Measurements from ENCODE around the gene GABARAP.
A peak's percentile ranks its signal among the peaks of the same experiment; 100 is the strongest.

Gene GABARAP

GRCh38 chr17:7192271-7192937 is 49.8 kb downstream of the GABARAP start:
- no peaks in the 10 kb centered on the region for H3K4me1 Mint-ChIP-seq
- peaks cover 5% of the 10 kb centered on the region for H3K36me3 Mint-ChIP-seq (ENCODE audit: insufficient read depth)
- H3K27ac Mint-ChIP-seq (ENCODE audit: low read depth), result peak overlapping the region; percentile 46
- no peaks in the 10 kb centered on the region for H3K27me3 Mint-ChIP-seq
- DNase-seq (ENCODE audit: low spot score in 2 of 2) (no peak), ATAC-seq (replicated peaks; ENCODE audit: extremely low read depth, poor library complexity, severe bottlenecking) (no peak)
- no peak overlapping the region for H3K4me3 Mint-ChIP-seq
- H3K9me3 Mint-ChIP-seq, result no peaks in the 10 kb centered on the region

DNA sequence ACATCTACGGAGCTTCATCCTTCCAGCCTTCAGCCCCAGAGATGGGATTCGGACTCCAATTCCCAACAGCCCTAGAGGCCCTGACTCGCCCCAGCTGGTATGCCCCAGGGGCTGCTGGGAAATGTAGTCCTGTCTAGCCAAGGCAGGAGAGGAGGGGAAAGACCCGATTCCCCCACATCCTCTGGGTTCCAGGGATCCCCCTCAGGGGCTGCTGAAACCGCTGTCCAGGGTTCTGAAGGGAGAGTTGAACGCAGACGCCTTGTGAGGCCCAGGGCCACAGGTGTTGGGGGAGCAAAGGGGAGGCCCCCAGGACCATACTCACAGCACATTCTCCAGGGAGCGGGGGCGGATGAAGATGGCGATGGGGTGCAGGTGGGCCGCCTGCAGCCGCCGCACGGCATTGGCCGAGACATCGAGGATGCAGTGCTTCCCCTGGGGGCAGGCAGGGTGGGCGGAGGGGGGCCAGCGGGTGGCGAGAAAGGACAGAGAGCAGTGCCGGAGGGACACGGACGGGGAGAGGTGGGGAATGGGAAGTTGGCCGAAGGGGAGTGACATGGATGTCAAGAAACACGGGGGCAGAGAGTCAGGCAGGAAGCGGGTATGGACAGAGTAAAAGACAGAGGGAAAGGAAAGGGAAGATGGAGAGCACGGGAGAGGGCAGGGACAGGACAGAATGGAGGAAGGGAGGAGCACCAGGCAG is 50.5 kb downstream of the GABARAP start:
- DNase-seq (ENCODE audit: low spot score in 2 of 2) (no peak), ATAC-seq (replicated peaks; ENCODE audit: extremely low read depth, poor library complexity, severe bottlenecking) (no peak)
- Mint-ChIP-seq H3K4me3 (no peak overlapping the region), H3K36me3 (ENCODE audit: insufficient read depth) (peaks cover 5% of the 10 kb centered on the region), H3K4me1 (peaks cover under 1% of the 10 kb centered on the region), H3K9me3 (no peaks in the 10 kb centered on the region), H3K27me3 (no peaks in the 10 kb centered on the region), H3K27ac (ENCODE audit: low read depth) (peak overlapping the region; percentile 46)

DNA sequence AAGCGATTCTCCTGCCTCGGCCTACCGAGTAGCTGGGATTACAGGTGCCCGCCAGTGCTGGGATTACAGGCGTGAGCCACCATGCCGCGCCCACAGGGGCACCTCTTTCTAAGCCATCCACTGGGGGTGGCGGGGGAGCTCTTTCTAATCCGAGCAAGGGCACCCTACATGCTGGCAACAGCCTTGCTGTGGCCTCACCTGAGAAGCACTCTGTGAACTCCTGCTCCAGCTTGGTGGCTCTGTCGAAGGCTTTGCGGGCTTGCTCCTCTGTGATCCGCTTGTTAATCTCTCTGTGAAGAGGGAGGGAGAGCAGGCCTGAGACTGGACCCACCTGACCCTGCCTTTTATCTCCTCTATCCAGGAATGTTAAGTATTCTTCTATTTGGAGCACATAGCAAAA is 51.2 kb downstream of the GABARAP start:
- ATAC-seq (replicated peaks; ENCODE audit: extremely low read depth, poor library complexity, severe bottlenecking) (no peak), DNase-seq (ENCODE audit: low spot score in 2 of 2) (no peak)
- H3K27ac Mint-ChIP-seq (ENCODE audit: low read depth), result no peak overlapping the region
- peaks cover 7% of the 10 kb centered on the region for H3K4me1 Mint-ChIP-seq
- H3K4me3 Mint-ChIP-seq, result no peak overlapping the region
- no peaks in the 10 kb centered on the region for H3K27me3 Mint-ChIP-seq
- H3K9me3 Mint-ChIP-seq, result no peaks in the 10 kb centered on the region
- H3K36me3 Mint-ChIP-seq (ENCODE audit: insufficient read depth), result peaks cover 5% of the 10 kb centered on the region

DNA sequence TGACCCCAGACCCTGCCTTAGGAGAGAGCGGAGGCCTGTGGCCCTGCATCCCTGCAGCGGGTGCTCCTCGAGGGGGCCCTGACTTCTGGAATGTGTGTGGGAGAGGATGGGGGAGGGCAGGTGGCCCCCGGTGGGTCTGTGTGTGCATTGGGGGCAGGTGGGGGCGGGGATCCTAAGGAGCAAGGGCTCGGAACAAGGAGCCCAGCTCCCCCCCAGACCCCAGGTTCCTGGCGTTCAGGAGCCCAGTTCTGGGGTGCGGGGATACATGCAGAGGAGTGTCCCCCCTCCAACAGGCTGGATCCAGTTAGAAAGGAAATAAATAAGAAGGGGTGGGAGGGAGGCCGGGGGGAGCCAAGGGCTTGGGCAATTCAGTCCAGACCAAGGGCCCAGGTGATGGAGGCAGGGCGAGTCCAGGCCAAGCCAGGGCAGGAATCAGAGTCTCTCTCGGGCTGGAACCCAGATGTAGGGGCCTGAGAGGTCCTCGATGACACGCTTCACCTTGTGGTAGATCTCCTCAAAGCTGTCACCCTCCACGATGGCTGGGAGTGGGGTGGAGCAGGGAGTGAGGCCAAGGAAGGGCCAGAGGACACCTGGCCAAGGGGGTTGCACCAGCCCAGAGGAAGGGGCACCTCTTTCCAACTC is 51.9 kb downstream of the GABARAP start:
- Mint-ChIP-seq H3K4me1 (peaks cover 7% of the 10 kb centered on the region), H3K27me3 (no peaks in the 10 kb centered on the region), H3K9me3 (no peaks in the 10 kb centered on the region), H3K4me3 (no peak overlapping the region), H3K36me3 (ENCODE audit: insufficient read depth) (peaks cover 5% of the 10 kb centered on the region), H3K27ac (ENCODE audit: low read depth) (no peak overlapping the region)
- DNase-seq (ENCODE audit: low spot score in 2 of 2) (no peak), ATAC-seq (replicated peaks; ENCODE audit: extremely low read depth, poor library complexity, severe bottlenecking) (no peak)
